SHP77 treated with DMSO at 0.1 percent for 48 hours (cell line): ENCODE measurements around the gene BRINP3.

Experiments
- DNase-seq: peaks from one replicate; lab custom pipeline; 2025; lab: John Stamatoyannopoulos, UW

BRINP3 gene

DNA sequence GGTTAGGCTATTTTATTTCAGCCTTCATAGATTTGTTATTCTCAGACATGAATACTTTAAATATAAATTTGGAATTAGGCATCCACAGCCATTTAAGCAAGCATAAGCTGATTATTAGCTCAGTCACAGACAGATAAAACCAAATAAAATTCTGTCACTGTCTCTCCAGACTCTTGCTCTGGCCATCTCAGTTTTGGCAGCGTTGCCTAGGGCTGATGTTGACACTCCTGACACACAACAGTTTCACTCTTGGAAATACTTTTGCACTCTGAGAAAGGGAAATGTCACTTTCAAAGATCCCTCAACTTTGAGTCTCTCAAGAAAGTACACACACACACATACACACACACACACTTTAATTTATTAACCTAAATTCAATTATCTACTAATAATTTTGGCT, 372.7 kb downstream of the BRINP3 start:
- no peak for DNase-seq

DNA sequence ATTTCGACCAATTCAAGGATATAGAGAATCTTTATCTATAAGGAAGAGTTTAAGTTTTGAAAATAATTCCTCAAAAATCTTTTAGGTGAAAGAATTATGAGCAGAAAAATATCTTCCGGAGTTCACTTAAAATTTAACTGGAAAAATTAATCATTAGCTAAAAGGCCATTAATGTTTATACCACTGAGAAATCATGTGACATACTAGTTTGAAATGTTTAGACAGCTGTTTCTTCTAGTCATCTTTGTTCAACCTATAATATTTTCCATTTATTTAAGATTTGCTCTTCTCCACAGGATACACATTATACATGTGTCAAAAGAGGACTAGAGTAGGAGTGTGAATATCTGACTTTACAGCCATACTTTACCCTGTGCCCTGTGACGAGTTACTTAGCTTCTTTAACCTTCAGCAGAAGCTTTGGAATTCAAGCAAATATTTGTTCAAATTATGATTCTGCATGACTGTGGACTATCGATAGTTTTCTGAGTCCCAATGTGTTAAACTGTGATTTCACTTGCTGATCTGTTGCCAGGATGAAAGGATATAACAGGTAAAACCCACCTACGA, 374.8 kb downstream of the BRINP3 start:
- DNase-seq, result no peak

DNA sequence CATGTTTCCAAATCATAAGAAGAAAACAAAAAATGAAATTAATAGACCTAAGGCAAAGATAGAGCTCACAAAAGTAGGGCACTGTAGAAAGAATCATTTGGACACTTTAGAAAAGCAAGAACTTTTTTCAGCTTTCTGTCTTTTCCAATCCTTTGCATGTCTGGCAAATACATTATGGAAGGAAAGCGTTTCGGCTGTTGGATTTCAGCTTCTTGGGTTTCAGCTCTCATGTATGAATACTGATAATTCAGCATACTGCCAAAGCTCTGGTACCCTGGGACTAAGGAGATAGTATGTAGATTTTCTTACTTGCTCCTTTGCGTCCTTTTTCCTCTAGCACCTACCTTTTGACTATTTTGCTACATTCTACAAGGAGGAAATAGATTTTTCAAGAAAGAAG, 375.9 kb downstream of the BRINP3 start:
- DNase-seq, result no peak

DNA sequence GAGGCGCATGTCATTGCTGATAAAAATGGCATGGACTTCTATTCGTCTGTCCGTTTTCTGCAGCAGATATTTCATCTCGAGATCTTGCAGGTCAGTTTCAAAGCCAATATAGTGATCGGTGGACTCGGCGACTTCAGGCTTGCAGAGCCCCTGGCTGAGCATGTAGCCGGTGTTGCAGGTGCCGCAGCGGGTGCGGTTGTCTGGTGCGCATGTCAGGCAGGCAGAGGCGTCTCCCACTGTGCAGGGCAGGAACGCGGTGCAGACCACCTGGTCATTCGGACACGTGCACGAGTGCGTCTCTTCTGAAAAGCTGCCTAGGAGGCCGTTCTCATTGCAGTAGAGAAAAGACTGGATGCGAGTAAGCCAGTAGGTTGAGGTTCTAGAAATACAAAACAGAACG, 378.9 kb downstream of the BRINP3 start:
- no peak for DNase-seq

DNA sequence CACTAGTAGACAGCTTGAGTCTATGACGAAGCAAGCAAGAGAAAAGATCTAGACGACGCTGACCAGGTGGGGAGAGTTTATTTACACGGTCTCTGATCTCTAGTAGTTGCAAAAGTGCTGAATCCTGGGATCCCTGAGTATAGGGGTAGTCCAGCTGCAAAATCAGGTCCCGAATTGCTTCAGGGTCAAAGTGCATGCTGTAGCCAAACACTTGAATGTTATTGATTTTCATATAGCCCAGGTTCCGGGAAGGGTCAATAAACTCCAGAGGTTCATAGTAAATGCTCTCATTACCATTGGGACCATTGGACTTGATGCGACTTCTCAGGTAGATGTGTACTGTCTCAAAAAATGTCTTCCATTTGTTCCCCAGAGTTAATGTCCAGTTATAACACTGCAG, 379.6 kb downstream of the BRINP3 start:
- no peak for DNase-seq

DNA sequence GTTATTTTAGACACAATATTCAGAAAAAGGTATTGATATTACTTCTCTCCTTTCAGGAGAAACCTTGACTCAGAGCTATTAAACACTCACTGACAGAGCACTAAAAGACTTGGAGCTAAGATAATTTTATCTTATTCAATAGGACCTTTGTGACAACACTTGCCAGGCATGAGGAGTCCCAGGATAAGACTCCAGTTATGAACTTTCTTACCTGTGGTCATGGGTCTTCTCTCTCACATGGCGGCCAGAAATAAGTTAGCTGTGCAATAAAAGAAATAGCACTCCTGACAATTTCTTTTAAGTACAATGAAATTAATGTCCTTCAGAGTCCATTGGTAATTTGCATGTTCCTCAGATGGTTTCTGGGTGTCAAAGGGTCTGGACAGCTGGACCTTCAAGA, 382.1 kb downstream of the BRINP3 start:
- no peak for DNase-seq

DNA sequence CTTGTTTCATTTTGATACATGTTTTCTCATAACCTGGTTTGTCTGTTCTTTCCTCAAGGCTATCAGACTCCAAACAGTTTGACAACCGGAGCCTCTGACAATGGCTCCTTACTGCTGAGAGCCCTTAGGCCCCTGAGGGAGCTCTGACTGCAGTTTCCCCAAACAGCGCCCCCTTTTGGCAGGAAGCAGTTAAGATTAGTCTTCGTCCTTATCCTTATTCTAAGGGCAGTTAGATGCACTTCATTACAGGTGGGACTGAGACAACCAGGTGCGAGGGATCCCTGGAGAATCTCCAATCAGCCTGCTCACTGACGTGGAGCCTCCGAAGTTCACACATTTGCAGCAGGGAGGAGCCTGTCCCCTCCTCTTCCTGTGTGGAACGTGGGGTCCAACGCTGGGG, 393.1 kb downstream of the BRINP3 start:
- no peak for DNase-seq

DNA sequence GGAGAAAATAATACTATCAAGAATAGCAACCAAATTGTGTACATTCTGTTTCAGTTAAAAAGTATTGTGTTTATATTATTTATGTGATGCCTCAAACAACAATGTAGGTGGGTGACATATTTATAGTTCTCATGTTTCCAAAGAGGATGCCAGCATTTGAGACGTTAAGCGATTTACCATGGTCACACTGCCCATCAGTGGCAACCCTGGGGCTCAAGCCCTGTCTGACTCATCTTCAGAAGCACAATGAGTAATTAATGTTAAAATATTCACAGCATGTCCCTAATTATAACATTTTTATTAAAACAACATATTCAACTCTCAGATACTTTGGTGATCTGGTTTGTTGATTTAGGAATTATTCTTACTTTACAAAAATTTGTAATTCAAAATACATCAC, 409.4 kb downstream of the BRINP3 start:
- no peak for DNase-seq

DNA sequence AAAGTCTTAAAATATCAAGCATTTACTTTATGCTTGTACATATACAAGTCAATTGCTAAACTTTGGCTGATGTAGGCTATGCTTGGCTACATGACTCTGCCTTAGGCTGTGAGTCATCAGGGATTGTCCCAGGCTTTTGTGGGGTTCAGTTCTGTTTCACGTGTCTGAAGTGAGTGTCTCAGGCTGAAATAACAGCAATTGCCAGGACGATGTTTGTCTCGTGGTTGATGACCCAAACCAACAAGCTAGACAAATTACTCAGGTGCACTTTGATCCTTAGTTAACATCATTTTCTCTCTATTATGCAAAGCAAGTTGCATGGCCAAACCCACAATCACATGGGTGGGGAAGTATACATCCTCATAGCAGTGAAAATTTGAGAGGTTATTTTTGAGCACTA, 410.1 kb downstream of the BRINP3 start:
- no peak for DNase-seq

DNA sequence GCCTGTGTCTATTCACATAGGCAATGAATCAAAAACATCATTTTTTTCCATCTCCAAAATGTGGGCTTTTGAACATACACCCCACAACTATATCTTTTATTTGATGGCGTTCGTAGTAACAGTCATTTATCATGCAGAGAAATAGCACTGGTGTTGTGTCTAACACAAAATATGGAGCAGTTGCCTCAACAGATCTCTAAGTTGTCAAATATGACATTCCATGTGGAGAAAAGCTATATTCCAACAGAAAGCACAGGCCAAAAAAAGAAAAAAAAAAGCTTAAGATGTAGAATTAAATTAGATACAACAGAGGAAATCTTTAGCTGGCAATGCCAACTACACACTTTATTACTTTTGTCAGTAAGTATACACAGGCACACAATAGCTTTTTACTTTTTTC, 411.7 kb downstream of the BRINP3 start:
- no peak for DNase-seq

DNA sequence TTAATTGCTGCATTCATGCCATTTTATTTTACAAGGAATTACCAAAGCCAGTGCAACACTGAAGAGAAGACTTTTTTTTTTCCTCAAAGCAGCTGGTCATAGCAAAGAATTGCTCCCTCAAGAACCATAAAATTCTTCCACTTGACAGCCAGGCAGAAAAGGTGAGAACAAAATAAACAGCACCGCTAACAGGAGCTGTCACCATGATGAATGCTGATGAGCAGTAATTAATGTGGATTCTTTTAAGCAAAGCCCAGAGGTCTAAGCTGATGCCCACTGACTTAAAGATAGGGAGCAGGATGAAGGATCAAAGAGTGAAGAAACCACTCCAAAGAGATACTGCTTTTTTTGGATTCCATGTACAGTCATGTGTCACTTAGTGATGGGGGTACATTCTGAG, 428.4 kb downstream of the BRINP3 start:
- peak; percentile 23 for DNase-seq
